K562 (cell line): Measurements from ENCODE around the gene MEGF11.

Source experiments
- BRF1 ChIP-seq: IDR thresholded peaks from 3 replicates; pipeline ENCODE4 v1.6.1; 2011; ENCODE audit warnings: borderline replicate concordance, mild to moderate bottlenecking; ENCODE audit not compliant: insufficient read length; ENCODE audit errors: extremely low read depth
- CBX2 ChIP-seq: fragments of 200-600 bp; sonication (generic); IDR thresholded peaks from one replicate; pipeline ENCODE4 v1.6.1; 2012; ENCODE audit warnings: mild to moderate bottlenecking, low read length, inconsistent platforms; ENCODE audit not compliant: insufficient read depth, poor library complexity, severe bottlenecking
- GATAD2A ChIP-seq: fragments of 450-650 bp; IDR thresholded peaks from 2 replicates; pipeline ENCODE4 v1.6.1; 2017
- KDM1A ChIP-seq, 2 experiments: fragments of 450-650 bp; IDR thresholded peaks; 2 replicates each; pipeline ENCODE4 v1.6.1; 2016; ENCODE audit warnings: mild to moderate bottlenecking in 2 of 2
- MTA1 ChIP-seq: fragments of 450-650 bp; IDR thresholded peaks from 2 replicates; pipeline ENCODE4 v1.6.1; 2017; ENCODE audit warnings: borderline replicate concordance
- SETDB1 ChIP-seq: IDR thresholded peaks from one replicate; pipeline ENCODE4 v1.6.1; 2012; ENCODE audit warnings: low read length, control low read depth, inconsistent platforms
- TF ChIP-seq, protein P1 (sequence below), 3 experiments: IDR thresholded peaks in 2 of 3; conservative IDR thresholded peaks in 1 of 3; 2 replicates each; pipeline ENCODE4 v1.5.1; 2011 to 2012; ENCODE audit warnings: low read length in 3 of 3, mild to moderate bottlenecking in 3 of 3, control low read depth in 2 of 3, improper control_type of control experiment in 1 of 3, inconsistent platforms in 1 of 3, low read depth in 1 of 3, mixed read lengths in 1 of 3, moderate library complexity in 1 of 3; ENCODE audit not compliant: insufficient read depth in 2 of 3
- TF ChIP-seq, protein P2 (sequence below), 2 experiments: fragments of 450-650 bp; formaldehyde crosslinking in 1 of 2; IDR thresholded peaks; 2 replicates each; pipeline versions ENCODE4 v1.4.0 to v1.6.1; 2014 to 2020; ENCODE audit warnings: mild to moderate bottlenecking in 2 of 2, borderline replicate concordance in 1 of 2, low read depth in 1 of 2

- no peak for TF ChIP-seq GATAD2A
- TF ChIP-seq, protein P1, sequence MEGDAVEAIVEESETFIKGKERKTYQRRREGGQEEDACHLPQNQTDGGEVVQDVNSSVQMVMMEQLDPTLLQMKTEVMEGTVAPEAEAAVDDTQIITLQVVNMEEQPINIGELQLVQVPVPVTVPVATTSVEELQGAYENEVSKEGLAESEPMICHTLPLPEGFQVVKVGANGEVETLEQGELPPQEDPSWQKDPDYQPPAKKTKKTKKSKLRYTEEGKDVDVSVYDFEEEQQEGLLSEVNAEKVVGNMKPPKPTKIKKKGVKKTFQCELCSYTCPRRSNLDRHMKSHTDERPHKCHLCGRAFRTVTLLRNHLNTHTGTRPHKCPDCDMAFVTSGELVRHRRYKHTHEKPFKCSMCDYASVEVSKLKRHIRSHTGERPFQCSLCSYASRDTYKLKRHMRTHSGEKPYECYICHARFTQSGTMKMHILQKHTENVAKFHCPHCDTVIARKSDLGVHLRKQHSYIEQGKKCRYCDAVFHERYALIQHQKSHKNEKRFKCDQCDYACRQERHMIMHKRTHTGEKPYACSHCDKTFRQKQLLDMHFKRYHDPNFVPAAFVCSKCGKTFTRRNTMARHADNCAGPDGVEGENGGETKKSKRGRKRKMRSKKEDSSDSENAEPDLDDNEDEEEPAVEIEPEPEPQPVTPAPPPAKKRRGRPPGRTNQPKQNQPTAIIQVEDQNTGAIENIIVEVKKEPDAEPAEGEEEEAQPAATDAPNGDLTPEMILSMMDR (IDR thresholded peaks at IDR 0.05 in 2 of 3, conservative IDR thresholded peaks at IDR 0.05 in 1 of 3; ENCODE audit: insufficient read depth in 2 of 3, low read depth in 1 of 3, low read length in 3 of 3), result no peak
- TF ChIP-seq KDM1A (IDR thresholded peaks at IDR 0.05), result no peak
- TF ChIP-seq BRF1, result no peak
- no peak for TF ChIP-seq CBX2
- TF ChIP-seq SETDB1, result no peak
- TF ChIP-seq, protein P2, sequence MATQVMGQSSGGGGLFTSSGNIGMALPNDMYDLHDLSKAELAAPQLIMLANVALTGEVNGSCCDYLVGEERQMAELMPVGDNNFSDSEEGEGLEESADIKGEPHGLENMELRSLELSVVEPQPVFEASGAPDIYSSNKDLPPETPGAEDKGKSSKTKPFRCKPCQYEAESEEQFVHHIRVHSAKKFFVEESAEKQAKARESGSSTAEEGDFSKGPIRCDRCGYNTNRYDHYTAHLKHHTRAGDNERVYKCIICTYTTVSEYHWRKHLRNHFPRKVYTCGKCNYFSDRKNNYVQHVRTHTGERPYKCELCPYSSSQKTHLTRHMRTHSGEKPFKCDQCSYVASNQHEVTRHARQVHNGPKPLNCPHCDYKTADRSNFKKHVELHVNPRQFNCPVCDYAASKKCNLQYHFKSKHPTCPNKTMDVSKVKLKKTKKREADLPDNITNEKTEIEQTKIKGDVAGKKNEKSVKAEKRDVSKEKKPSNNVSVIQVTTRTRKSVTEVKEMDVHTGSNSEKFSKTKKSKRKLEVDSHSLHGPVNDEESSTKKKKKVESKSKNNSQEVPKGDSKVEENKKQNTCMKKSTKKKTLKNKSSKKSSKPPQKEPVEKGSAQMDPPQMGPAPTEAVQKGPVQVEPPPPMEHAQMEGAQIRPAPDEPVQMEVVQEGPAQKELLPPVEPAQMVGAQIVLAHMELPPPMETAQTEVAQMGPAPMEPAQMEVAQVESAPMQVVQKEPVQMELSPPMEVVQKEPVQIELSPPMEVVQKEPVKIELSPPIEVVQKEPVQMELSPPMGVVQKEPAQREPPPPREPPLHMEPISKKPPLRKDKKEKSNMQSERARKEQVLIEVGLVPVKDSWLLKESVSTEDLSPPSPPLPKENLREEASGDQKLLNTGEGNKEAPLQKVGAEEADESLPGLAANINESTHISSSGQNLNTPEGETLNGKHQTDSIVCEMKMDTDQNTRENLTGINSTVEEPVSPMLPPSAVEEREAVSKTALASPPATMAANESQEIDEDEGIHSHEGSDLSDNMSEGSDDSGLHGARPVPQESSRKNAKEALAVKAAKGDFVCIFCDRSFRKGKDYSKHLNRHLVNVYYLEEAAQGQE (IDR thresholded peaks at IDR 0.05; ENCODE audit: borderline replicate concordance), result no peak
- TF ChIP-seq, protein P2 (CRISPR knock-in tag; IDR thresholded peaks at IDR 0.05; ENCODE audit: low read depth), result no peak
- no peak for TF ChIP-seq MTA1
Observed at GRCh38 chr15:66071160-66071920, 182.2 kb downstream of the MEGF11 start.
